ENCODE measurements around the gene IFNE.
"Not testable (repeated sequence)": the region's sequence is repeated elsewhere in the genome, so short reads cannot be mapped to it uniquely, and the experiment has no call there.

The IFNE gene

GRCh38 chr9:21481470-21482056 lies 550 bp downstream of the IFNE start:
- no peak for DNase-seq

- DNase-seq = no peak
Observed at GRCh38 chr9:21479152-21479702, 2.9 kb downstream of the IFNE start.

- no peak for DNase-seq
Observed at GRCh38 chr9:21477466-21477865, 4.6 kb downstream of the IFNE start.

GRCh38 chr9:21473236-21473635 lies 8.9 kb downstream of the IFNE start:
- DNase-seq = no peak

- no peak for DNase-seq
Observed at GRCh38 chr9:21470126-21470525, 12.0 kb downstream of the IFNE start.

GRCh38 chr9:21465859-21466518 lies 16.1 kb downstream of the IFNE start:
- no peak for DNase-seq

- no peak for DNase-seq
Observed at GRCh38 chr9:21465138-21465537, 17.0 kb downstream of the IFNE start.

- DNase-seq = no peak
Observed at GRCh38 chr9:21461377-21461776, 20.7 kb downstream of the IFNE start.

GRCh38 chr9:21455320-21455719 lies 26.8 kb downstream of the IFNE start:
- DNase-seq = peak; percentile 65

GRCh38 chr9:21454149-21454548 lies 28.0 kb downstream of the IFNE start:
- DNase-seq = no peak

- no peak for DNase-seq
Observed at GRCh38 chr9:21452681-21453080, 29.4 kb downstream of the IFNE start.

GRCh38 chr9:21450733-21451394 lies 31.2 kb downstream of the IFNE start:
- DNase-seq = peak; percentile 68

GRCh38 chr9:21449312-21449711 lies 32.8 kb downstream of the IFNE start:
- DNase-seq = not testable (repeated sequence)

GRCh38 chr9:21443849-21444625 lies 38.1 kb downstream of the IFNE start:
- no peak for DNase-seq

- no peak for DNase-seq
Observed at GRCh38 chr9:21440139-21440538, 42.0 kb downstream of the IFNE start, which contains the start of gene IFNA1. TSS of gene IFNA1 (plus strand) at chr9:21440439. CDS start at chr9:21440508, 69 bp downstream.

- DNase-seq = not testable (repeated sequence)
Observed at GRCh38 chr9:21435015-21435383, 47.1 kb downstream of the IFNE start.

GRCh38 chr9:21434202-21435014 lies 47.7 kb downstream of the IFNE start:
- no peak for DNase-seq

- no peak for DNase-seq
Observed at GRCh38 chr9:21432672-21433425, 49.3 kb downstream of the IFNE start.

All from islet precursor cell (in vitro differentiated cells).